Stromal cell of bone marrow (primary cell): Measurements from ENCODE around the gene SH2B2.
"Not testable (repeated sequence)": the region's sequence is repeated elsewhere in the genome, so short reads cannot be mapped to it uniquely, and the experiment has no call there.

ENCODE experiments used
- DNase-seq: peaks from one replicate; pipeline ENCODE4 v3.0.0-alpha.2; 2012; ENCODE audit warnings: low read depth

The SH2B2 gene

DNA sequence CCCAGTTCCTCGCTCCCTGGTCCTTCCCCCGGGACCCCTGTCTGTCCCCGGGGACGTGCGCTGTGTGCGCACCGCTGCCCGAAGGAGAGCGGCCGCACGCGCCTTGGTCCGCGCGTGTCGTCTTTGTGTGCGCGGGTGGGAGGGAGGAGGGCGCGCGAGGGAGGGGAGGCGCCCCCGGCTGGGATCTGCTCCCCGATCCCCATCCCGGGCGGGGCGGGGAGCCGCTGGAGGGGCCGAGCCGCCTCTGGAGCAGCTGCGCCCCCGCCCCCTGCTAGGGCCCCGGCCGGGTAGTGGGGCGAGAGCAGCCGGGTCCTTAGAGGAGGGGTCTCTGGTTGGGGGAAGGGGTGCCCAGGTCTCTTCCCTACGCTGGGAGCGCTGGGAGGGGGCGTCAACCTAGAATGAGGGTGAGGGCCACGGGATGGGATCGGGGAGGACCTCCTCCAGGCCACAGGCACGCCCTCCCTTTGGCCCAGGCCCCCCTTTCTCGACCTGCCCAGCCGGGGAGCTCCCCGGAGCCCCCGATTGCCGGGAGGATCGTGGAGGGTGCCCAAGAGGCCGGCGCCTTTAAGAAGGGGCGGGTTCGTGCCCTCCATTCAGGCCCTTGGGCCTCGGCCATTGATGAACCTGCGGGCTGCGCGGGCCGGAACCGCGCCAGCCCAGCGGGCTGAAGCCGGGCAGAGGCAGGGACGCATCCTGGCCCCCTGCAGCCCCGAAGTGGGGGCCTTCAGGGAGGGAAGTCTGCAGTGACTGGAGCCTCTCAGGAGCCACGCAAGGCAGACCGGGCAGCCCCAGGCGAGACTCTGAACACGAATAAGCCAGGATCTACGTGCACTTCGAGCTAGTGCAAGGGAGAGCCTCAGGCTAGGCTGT, 678 bp downstream of the SH2B2 start:
- DNase-seq = peak; percentile 3

DNA sequence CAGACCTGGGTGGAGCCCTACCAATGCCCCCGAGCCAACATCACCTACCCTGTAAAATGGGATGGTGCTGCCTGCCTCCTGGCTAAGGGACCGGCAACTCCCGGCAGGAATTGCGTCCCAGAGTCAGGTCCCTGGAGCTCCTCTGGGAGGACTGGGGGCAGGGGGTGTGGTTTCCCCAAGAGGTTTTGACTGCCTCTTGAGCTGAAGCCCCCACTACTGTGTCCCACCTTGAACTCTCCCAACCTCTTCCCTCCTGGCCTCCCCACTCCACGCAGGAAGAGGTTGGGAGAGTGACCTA, 1.3 kb downstream of the SH2B2 start:
- DNase-seq = no peak

DNA sequence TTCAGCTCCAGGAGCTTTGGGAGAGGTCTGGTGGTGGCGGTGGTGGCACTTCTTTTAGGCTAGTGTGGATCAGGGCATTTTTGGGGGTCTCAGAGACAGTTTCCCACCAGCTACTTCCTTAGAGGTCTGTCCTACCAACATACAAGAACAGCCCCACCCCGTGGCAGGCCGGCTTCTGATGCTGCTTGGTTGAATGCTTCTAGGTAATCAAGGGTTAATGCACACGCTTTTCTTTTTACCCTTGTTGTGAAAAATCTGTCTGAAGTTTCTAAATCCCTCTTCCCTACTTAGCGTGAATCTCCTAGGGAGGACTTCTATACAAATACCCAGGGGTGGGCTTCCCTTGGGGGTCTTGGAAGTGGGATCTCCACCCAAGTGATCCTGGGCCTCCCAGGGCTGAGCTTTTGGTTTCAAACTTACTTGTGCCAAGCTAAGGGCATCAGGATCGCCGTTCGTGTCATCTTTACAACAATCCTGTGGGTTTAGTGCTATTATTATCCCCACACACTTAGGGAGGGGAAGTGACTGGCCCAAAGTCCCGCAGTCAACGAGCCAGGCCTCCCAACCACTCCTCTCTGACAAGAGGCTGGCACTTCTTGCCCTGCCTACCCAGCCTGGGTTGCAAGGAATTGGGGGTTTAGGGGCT, 1.7 kb downstream of the SH2B2 start:
- DNase-seq = no peak

DNA sequence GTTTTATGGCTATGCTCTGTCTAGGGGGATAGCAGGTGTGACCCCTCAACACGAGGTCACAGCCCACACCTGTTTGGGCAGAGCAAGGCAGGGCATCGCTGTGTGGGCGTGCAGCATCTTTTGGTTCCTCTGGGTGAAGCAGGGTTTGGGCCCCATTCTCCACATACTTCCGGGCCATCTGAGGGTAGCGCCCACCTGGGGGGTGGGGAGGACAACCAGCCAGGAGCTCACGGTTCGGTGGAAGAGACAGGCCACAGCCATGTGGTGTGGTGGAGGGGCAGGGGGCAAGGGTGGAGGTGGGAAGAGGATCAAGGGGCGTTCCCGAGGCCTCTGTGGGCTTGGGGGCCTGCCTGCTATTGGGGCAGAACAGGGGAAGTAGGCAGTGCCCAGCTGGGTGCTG, 2.4 kb downstream of the SH2B2 start:
- no peak for DNase-seq

DNA sequence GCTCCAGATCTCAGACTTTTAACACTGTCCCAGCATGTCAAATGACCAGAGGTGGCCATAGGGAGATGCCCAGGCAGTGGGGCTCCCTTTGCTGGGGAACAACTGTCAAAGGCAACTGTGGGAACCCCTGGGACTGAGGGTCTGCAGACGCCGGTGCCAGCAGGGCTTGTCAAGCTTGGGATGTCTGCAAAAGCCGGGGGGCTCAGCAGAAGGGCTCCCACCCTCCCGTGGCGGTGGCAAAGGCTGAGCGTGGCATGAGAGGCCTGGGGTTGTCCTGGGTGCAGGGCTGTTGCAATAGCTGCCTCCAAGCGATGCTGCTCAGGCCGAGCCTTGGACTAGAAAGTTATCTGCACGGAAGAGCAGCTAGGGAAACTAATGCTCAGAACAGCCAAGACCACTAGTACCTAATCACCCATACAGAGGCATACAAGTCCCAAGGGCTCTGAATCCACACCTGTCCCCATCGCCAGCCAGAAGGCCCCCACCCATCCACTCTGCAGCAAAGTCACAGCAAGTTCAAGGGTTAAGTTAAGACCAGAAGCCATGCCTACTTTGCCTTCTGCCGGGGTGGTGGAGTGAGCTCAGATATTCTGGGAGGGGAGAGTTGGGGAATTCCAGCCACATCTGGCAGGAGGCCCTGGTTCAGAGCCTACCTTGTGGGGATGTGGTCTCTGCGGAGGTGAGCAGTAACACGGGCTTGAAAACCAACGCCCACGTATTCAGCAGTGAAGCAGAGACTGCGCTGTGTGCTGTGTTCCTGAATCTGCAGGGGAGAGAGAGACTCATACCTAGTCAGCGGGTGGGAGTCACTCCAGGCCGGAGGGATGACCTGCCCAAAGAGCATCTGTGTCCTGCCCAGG, 4.6 kb downstream of the SH2B2 start:
- DNase-seq = no peak

DNA sequence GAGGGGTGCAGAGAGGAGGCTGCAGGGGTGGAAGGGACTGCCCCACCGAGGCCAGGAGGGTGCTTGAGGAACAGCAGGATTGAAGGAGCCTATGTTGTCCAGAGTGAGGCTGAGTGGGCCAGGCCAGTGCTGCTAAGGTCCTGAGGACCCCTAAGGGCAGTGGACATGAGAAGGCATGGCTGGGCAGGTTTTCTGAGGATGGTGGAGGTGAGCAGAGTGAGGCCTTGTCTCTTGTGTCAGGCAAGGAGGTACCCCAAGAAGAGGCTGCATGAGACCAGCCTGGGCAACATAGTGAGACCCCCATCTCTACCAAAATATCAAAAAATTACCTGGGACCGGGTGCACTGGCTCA, 5.2 kb downstream of the SH2B2 start:
- no peak for DNase-seq

DNA sequence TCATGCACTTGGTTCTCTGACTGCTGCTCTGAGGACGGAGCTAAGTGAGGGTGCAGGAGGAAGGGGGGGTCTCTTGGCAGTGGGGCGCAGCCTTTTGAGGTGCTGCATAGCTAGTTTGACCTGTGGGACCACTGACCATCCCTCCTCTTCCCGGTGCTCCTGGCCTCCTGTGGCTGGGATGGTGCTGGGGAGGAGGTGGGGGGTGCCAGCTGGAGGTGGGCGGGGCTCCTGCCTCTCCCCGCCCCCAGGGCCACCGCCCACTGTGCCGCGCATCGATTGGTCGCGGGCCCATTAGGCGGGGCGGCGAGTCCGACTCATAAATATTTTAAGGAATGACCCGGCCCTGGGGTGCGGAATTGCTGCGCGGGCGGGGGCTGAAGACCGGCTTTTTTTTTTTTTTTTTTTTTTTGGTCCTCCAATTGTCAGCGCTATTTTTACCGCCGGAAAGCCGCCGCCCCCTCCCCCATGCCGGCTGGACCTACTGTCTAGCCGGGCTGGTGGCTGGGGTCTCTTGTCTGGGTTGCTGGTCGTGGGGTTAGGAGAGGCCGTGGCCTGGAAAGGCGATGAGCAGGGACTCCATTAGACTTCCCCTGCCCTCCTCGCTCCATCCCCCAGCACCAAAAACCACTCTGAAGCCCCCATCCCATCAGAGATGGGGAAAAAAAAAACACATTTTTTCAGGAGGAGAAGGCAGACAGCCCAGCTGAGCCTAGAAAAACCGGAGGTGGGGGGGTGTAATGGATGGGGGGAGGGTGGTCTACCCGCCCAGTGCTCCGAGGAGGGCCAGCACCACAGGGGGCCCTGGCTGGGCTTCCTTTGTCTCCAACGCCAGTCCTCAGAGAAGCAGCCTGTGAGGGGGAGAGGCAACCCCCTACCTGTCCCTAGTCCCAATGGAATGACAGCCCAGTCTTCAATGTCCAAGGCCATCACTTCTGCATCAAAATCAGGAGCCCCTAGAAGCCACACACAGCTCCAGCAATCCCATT, 6.4 kb downstream of the SH2B2 start:
- DNase-seq = no peak

DNA sequence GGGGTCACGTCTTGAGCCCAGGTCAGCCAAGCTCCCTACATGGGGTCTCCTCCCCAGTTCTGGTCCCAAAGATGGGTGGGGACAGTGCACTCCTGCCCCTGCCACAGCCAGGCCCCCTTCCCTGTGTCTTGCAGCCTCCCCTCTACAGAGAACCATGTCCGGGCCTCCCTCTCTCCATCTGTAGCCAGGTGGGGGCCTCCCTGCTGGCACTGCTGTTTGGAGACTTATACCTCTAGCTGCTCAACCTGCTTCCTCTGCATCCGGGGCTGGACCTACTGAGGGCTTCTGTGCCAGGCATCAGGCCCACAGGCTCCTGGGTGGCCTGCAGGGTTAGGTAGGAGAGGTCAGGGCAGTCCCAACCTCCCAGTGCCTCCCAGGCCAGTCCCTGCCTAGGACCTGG, 7.9 kb downstream of the SH2B2 start:
- DNase-seq = no peak

DNA sequence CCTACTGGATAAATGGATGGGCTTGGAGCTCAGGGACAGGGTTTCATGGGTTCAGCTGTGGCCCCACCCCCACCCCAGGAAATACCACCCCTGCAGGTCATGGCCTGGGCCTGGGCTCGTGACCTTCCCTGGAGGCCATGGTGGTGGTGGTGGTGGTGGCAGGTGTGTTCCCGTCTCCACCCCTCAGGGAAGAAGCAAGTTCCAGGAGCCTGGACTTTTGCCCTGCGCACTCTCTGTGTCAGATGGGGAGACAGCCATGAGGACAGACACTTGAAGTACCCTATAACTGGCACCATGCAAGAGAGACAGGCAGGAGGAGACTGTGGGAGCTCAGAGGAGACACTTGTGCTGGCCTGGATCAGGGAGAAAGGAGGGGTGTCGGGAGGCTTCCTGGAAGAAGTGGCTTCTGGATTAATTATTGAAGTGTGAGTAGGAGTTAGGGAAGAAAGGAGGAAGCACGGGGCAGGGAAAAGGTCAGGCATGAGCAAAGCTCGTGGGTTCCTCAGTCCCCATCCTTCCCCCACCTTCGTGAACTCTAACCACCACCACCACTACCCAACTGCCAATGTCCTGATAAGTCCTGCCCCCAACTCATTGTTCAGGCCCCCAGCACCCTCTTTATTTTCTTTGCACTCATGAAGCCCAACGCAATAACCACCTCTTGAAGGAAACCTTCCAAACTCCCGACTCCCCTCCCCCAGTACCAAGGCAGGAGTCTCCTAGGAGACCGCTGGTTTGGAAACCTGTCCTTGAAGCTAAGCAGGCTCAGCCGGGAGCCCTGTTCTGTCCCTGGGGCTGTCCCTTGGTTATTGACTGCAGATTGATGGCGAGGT, 8.9 kb downstream of the SH2B2 start:
- DNase-seq = no peak

DNA sequence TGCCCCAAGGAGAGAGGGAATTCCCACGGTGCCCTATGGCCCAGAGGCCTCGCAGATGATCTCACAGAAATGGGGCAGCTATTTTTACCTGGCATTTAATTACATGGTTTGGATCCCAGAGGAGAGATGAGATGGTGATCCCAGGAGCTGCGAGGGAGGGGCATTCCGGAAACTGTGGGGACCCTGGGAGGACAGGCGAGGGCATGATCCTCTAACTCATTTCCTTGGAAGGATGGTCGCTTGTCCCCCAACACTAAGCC, 9.4 kb downstream of the SH2B2 start:
- DNase-seq = no peak

DNA sequence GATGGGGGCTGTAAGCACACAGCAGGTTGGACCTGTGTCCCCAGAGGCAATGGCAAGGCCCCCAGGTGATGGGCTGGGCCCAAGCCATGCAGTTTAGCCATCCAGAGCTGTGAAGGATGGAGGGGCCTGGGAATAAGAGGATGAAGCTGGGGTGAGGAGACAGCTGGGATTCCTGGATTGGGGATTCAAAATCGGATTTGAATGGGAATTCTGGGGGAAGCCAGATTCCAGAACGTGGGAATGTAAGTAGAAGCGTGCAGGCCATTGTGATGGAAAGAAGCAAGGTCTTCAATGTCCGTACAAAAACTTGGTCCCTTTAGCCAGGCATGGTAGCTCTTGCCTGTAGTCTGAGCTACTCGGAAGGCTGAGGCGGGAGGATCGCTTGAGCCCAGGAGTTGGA, 9.8 kb downstream of the SH2B2 start:
- no peak for DNase-seq

DNA sequence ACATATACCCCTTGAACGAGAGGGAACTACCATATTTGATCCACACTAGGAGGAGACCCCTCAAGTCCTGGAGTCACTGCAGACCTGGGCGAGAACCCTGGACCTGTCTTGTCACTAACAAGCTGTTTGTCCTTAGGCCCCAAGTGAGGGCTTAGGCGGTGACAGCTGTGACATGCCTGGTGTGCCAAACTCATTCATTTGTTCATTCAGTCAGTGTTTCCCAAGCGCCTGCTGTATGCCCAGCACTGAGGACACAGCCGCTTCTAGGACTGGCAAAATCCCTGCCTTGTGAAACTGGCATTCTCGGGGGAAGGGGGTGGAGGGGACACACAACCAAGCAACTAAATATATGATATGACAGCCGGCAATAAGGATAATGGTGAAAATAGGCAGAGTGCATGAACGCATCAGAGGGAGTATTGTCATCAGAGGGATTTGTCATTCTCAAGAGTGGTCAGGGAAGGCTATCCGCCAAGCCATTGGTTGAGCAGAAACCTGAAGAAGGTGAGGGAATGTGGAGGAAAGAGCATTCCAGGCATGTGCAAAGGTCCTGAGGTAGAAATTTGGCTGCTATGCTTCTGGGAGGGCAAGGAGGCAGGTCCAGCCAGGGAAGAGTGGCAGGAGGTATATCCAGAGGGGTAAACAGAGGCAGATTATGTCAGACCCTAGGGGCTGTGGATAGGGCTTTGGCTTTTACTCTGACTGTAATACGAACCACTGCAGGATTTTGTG, 11.0 kb downstream of the SH2B2 start:
- DNase-seq = no peak

DNA sequence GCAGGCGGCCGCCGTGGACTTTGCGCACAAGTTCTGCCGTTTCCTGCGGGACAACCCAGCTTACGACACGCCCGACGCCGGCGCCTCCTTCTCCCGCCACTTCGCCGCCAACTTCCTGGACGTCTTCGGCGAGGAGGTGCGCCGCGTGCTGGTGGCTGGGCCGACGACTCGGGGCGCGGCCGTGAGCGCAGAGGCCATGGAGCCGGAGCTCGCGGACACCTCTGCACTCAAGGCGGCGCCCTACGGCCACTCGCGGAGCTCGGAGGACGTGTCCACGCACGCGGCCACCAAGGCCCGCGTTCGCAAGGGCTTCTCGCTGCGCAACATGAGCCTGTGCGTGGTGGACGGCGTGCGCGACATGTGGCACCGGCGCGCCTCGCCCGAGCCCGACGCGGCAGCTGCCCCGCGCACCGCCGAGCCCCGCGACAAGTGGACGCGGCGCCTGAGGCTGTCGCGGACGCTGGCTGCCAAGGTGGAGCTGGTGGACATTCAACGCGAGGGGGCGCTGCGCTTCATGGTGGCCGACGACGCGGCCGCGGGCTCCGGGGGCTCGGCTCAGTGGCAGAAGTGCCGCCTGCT, 14.1 kb downstream of the SH2B2 start:
- DNase-seq = no peak

DNA sequence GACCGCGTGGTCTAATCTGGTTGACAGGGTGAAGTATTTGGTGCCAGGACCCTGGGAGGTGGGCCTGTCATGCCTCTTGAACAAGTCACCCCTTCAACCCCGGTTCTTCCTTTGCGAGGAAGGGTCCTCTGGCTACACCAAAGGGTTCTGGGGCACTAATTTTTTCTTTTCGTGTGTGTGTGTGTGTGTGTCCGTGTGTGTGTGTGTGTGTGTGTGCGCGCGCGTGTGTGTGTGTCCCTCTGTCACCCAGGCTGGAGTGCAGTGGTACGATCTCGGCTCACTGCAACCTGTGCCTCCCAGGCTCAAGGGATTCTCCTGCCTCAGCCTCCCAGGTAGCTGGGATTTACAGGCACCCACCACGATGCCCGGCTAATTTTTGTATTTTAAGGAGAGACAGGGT, 14.7 kb downstream of the SH2B2 start:
- DNase-seq = not testable (repeated sequence)

DNA sequence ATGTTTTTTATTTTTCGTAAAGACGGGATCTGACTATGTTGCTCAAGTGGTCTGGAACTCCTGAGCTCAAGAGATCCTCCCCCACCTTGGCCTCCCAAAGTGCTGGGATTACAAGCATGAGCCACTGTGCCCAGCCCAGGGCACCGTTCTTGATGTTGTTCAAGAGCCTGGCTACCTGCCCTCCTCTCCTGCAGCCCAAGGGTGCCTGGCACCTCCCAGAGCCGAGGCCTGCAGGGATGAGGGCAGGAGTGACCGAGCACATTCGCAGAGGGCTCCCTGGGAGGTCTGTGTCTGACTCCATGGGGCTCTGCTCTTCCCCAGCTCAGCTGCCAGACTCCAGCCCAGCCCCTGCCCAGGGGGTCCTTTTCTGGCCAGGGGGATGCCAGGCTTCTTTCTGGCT, 15.4 kb downstream of the SH2B2 start:
- no peak for DNase-seq

DNA sequence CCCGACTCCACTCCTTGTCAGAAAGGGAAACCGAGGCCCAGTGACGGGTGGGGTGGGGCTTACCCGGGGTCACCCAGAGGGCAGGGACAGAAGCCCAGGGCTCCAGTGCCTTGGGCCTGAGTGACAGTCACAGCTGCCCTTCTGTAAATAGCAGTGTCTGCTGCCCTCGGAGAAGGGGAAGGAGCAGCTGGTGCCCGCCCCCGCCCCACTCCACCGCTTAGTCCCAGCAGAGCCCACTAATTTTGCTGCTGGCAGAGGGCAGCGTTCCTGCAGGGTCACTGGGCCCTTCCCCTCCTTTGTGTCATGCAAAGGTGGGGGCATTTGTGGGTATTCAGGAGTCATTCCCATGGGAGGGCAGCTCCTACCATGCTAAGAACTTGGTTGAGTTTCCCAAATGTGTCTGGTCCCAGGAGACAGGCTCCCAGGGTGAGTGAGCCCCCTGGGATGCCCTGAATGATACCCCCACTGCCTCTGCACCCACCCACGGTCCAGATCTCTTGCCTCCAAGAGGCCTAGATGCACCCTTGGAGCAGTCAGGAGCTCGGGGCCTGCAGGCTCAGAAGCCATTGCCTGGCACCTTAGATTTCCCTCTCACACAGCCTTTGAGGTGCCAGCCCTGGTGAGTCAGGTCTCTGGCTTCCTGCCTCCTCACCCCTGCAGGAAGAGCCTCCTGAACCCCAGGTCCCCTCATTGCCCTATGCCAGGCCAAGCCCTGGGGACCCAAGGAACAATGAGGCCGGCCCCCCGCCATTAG, 17.2 kb downstream of the SH2B2 start:
- DNase-seq = no peak

DNA sequence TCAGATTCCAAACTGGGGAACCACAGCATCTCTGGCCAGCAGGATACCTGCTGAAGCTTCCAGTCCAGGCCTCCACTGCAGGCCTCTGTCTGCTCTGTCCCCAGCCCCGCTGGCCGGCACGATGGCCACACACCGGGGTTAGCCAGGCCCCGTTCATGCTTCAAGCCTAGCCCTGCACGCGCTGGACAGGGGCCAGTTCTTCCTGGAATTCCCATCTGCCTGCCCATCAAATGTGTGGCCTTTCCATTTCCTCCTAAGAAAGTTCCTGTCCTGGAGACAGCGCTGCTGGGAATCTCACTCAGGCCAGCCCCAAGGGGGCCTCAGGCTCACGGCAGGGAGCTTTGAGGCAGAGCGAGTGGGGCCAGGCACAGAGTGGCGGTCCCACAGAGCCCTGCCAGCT, 18.0 kb downstream of the SH2B2 start:
- DNase-seq = no peak

DNA sequence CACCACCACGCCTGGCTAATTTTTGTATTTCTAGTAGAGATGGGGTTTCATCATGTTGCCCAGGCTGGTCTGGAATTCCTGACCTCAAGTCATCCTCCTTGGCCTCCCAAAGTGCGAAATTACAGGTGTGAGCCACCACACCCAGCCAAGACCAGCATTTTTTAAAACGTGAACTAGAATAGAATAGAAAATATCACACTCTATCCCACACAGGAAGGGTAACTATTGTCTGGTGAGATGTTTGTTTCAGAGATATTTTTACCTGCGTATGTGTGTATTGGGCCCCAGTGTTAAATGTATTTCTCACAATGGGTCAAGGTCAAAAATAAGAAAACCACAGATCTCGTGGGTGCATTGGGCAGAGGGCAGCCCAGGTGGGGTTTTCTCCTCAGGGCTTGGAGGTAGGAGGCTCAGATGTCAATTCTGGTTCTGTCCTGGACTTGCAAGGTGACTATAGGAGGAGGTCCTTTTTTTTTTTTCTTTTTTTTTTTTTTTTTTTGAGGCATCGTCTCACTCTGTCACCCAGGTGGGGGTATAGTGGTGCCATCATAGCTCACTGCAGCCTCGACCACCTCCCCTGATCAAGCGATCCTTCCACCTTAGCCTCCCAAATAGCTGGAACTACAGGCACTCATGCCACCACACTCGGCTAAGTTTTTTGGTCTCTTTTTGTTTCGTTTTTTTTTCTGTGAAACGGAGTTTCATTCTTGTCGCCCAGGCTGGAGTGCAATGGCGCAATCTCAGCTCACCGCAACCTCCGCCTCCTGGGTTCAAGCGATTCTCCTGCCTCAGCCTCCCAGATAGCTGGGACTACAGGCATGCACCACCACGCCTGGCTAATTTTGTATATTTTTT, 19.0 kb downstream of the SH2B2 start:
- no peak for DNase-seq
